HepG2 (cell line): ENCODE results near the gene CORO1C. TPM values are rescaled to one million over a fixed set of nuclear protein-coding genes. Genes with fewer than 3 reads are reported as not detected.
A peak's percentile ranks its signal among the peaks of the same experiment; 100 is the strongest.

Source experiments
- CHD2 ChIP-seq: IDR thresholded peaks from 2 replicates; pipeline ENCODE4 v1.6.1; 2011; ENCODE audit warnings: low read depth, low read length, improper control_type of control experiment
- GTF3A ChIP-seq: sonication (generic); formaldehyde crosslinking; conservative IDR thresholded peaks from 2 replicates; pipeline ENCODE4 v1.4.0; 2020; ENCODE audit warnings: mild to moderate bottlenecking, missing genetic modification reagents
- HMGXB4 ChIP-seq, 2 experiments: sonication (generic) in 1 of 2; formaldehyde crosslinking in 1 of 2; IDR thresholded peaks; 2 replicates each; pipeline versions ENCODE4 v1.4.0 to v1.6.1; 2018 to 2020; ENCODE audit warnings: missing genetic modification reagents in 2 of 2, borderline replicate concordance in 1 of 2, low read depth in 1 of 2, mild to moderate bottlenecking in 1 of 2, missing biosample characterization in 1 of 2
- NFE2L1 ChIP-seq: sonication (generic); formaldehyde crosslinking; IDR thresholded peaks from 2 replicates; pipeline ENCODE4 v1.4.0; 2020; ENCODE audit warnings: missing genetic modification reagents, mild to moderate bottlenecking, borderline replicate concordance
- NFIC ChIP-seq: IDR thresholded peaks from 2 replicates; pipeline ENCODE4 v1.6.1; 2012; ENCODE audit warnings: mild to moderate bottlenecking, low read length, inconsistent platforms
- PLSCR1 ChIP-seq: sonication (generic); formaldehyde crosslinking; IDR thresholded peaks from 2 replicates; pipeline ENCODE4 v1.5.0; 2020; ENCODE audit warnings: missing genetic modification reagents, mild to moderate bottlenecking, borderline replicate concordance
- RARG ChIP-seq: sonication (generic); formaldehyde crosslinking; IDR thresholded peaks from 2 replicates; pipeline ENCODE4 v1.4.0; 2020; ENCODE audit warnings: low read depth, mild to moderate bottlenecking, missing genetic modification reagents
- TEAD3 ChIP-seq: optimal IDR thresholded peaks from 2 replicates; pipeline ENCODE3; 2016; ENCODE audit warnings: borderline replicate concordance
- UBTF ChIP-seq: sonication (generic); formaldehyde crosslinking; IDR thresholded peaks from 2 replicates; pipeline ENCODE4 v1.4.0; 2020; ENCODE audit warnings: mild to moderate bottlenecking, missing genetic modification reagents
- ZNF337 ChIP-seq: sonication (generic); formaldehyde crosslinking; IDR thresholded peaks from 2 replicates; pipeline ENCODE4 v1.5.1; 2020; ENCODE audit warnings: missing genetic modification reagents, low read depth, mild to moderate bottlenecking, borderline replicate concordance
- ZNF674 ChIP-seq: sonication (generic); formaldehyde crosslinking; IDR thresholded peaks from 2 replicates; pipeline ENCODE4 v1.5.0; 2020; ENCODE audit warnings: low read depth, mild to moderate bottlenecking, missing genetic modification reagents
- ZNF773 ChIP-seq: sonication (generic); formaldehyde crosslinking; IDR thresholded peaks from 2 replicates; pipeline ENCODE4 v1.4.0; 2020; ENCODE audit warnings: missing genetic modification reagents, borderline replicate concordance
- ZNF780A ChIP-seq: sonication (generic); formaldehyde crosslinking; IDR thresholded peaks from 2 replicates; pipeline ENCODE4 v1.8.0; 2022; ENCODE audit warnings: mild to moderate bottlenecking, missing genetic modification reagents, moderate library complexity
- ZSCAN21 ChIP-seq: sonication (generic); formaldehyde crosslinking; IDR thresholded peaks from 2 replicates; pipeline ENCODE4 v1.8.0; 2022; ENCODE audit warnings: mild to moderate bottlenecking, missing genetic modification reagents, moderate library complexity, borderline replicate concordance
- polyA plus RNA-seq, 8 experiments: library from polyadenylated mRNA; depleted of rRNA in 3 of 8; stranded (reverse) in 7 of 8; unstranded in 1 of 8; fragments of >200 nt; fragmentation: Illumina TruSeq in 4 of 8; extraction: Trizol in 4 of 8; gene quantifications; 2 replicates each; pipeline versions ENCODE4 v1.2.1 to v1.2.3, GENCODE V29; 2011 to 2016; ENCODE audit warnings: low read depth in 4 of 8, missing spikeins in 1 of 8, mixed read lengths in 1 of 8; ENCODE audit not compliant: insufficient read depth in 1 of 8
- total RNA-seq, 5 experiments: library from RNA; depleted of rRNA; stranded (reverse); fragments of >200 nt; fragmentation: Illumina TruSeq; extraction: Trizol; gene quantifications; 2 replicates each; pipeline ENCODE4 v1.2.3, GENCODE V29; 2016; ENCODE audit warnings: low read depth in 1 of 5
- TF ChIP-seq, protein P1 (sequence below): sonication (generic); formaldehyde crosslinking; IDR thresholded peaks from 2 replicates; pipeline ENCODE4 v1.5.0; 2020; ENCODE audit warnings: mild to moderate bottlenecking, missing genetic modification reagents
- TF ChIP-seq, protein P2 (sequence below): sonication (generic); formaldehyde crosslinking; IDR thresholded peaks from 2 replicates; pipeline ENCODE4 v1.5.0; 2020; ENCODE audit warnings: missing genetic modification reagents, mild to moderate bottlenecking, borderline replicate concordance

Gene CORO1C
- total and polyA plus RNA-seq, 2 of the 13 experiments (the other 11 are each of a cell fraction or from before 2014, with no cell fraction given): 73.7 to 131 TPM

DNA sequence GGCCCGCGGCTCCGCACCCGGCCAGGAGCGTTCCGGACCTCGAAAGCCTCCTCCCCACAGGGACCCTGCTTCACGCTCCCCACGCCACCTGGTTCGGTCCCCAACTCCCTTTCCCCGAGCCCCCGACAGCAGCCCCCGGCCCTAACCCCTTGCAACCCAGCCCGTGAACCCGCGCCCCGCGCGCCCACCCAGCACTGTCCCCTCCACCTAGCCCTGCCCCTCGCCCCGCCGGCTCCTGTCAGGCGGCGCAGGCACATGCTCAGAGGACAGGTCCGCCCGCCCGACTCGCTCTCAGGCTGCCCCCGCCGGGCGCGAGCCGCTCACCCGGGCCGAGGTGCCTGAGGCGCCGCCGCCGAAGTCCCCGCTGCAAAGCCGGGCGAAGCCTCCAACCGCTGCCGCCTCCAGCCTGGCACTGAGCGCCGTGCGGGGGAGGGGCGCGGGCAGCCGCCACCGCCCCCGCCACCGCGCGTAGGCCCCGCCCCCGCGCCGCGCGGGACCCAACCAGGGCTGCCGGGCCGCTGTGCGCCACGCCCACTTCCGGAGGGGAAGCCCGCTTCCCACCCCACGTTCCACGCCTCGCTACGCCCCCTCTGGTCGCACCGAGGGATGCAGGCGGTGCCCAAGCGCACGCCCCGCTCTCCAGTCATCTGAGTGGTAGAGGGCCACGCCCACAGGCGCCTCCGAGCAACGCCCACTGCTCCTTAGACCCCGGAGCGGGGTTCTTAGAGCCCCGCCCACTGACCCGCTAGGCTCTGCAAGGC lies at the start of gene CORO1C (continued):
- TF ChIP-seq, protein P1, sequence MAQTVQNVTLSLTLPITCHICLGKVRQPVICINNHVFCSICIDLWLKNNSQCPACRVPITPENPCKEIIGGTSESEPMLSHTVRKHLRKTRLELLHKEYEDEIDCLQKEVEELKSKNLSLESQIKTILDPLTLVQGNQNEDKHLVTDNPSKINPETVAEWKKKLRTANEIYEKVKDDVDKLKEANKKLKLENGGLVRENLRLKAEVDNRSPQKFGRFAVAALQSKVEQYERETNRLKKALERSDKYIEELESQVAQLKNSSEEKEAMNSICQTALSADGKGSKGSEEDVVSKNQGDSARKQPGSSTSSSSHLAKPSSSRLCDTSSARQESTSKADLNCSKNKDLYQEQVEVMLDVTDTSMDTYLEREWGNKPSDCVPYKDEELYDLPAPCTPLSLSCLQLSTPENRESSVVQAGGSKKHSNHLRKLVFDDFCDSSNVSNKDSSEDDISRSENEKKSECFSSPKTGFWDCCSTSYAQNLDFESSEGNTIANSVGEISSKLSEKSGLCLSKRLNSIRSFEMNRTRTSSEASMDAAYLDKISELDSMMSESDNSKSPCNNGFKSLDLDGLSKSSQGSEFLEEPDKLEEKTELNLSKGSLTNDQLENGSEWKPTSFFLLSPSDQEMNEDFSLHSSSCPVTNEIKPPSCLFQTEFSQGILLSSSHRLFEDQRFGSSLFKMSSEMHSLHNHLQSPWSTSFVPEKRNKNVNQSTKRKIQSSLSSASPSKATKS (CRISPR knock-in tag): no peak
- no peak for TF ChIP-seq PLSCR1 (CRISPR knock-in tag)
- no peak for TF ChIP-seq ZNF674 (CRISPR knock-in tag)
- no peak for TF ChIP-seq ZNF337 (CRISPR knock-in tag)
- no peak for TF ChIP-seq GTF3A (CRISPR knock-in tag)
- TF ChIP-seq, protein P2, sequence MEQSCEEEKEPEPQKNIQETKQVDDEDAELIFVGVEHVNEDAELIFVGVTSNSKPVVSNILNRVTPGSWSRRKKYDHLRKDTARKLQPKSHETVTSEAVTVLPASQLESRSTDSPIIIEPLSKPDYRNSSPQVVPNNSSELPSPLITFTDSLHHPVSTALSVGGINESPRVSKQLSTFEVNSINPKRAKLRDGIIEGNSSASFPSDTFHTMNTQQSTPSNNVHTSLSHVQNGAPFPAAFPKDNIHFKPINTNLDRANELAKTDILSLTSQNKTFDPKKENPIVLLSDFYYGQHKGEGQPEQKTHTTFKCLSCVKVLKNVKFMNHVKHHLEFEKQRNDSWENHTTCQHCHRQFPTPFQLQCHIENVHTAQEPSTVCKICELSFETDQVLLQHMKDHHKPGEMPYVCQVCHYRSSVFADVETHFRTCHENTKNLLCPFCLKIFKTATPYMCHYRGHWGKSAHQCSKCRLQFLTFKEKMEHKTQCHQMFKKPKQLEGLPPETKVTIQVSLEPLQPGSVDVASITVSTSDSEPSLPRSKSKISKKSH: no peak
- TF ChIP-seq UBTF: peak; percentile 59; the same call in 1 of the 2 replicates
- peak; percentile 72 to 74 for TF ChIP-seq HMGXB4 (CRISPR knock-in tag; IDR thresholded peaks at IDR 0.05; ENCODE audit: borderline replicate concordance in 1 of 2, low read depth in 1 of 2)
- peak; percentile 68; the same call in 1 of the 2 replicates for TF ChIP-seq ZNF773 (CRISPR knock-in tag)
- no peak for TF ChIP-seq NFE2L1 (CRISPR knock-in tag)
- TF ChIP-seq ZNF780A (CRISPR knock-in tag): no peak
- no peak for TF ChIP-seq CHD2
- no peak for TF ChIP-seq RARG (CRISPR knock-in tag)
- TF ChIP-seq ZSCAN21 (CRISPR knock-in tag): peak; percentile 45
- TF ChIP-seq TEAD3: peak; percentile 96
- no peak for TF ChIP-seq NFIC
